Activated CD8-positive, alpha-beta memory T cell treated with anti-CD3 and anti-CD28 coated beads, Interleukin-2, amount 50 U/mL, for 24 hours (primary cell): ENCODE measurements around the gene POU2AF2.
"Not testable (repeated sequence)": the region's sequence is repeated elsewhere in the genome, so short reads cannot be mapped to it uniquely, and the experiment has no call there.

Experiments used
- DNase-seq: peaks from one replicate; pipeline ENCODE4 v3.0.0-alpha.2; 2020; ENCODE audit errors: extremely low read depth

POU2AF2 gene

DNA sequence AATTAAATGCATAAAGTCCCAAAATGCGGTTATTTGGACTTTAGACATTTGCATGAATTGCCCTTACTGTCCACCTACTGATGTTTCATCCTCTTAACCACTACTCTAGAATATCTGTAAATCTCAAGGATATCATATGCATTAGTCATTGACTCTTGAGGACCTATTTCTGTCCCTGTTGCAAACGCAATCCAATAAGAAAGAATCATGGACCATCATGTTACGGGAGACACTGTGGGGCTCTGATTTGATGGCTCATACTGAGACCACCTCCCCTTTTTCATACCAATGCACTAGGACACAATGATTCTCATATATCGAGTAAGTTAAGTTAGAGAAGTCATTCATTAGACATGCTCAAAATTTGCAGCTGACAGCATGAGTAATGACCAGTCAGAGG is 14.4 kb downstream of the POU2AF2 start:
- no peak for DNase-seq

DNA sequence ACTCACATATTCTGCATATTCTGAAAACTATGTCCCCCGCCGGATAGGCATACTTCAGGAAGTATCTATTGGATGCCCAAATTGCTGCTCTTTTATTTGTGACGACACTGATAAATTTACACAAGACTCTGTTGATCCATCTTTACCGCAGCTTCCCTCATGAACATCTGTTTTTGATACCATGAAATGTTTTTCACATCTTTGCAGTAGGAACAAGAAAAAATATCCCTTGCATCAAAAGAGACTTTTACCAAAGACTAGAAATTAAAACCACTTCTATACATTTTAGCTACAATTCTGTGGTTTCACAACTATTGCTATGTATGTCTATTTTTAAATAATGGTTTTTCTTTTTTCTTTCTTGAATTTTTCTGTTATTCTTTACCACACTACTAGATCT is 15.3 kb downstream of the POU2AF2 start:
- no peak for DNase-seq

DNA sequence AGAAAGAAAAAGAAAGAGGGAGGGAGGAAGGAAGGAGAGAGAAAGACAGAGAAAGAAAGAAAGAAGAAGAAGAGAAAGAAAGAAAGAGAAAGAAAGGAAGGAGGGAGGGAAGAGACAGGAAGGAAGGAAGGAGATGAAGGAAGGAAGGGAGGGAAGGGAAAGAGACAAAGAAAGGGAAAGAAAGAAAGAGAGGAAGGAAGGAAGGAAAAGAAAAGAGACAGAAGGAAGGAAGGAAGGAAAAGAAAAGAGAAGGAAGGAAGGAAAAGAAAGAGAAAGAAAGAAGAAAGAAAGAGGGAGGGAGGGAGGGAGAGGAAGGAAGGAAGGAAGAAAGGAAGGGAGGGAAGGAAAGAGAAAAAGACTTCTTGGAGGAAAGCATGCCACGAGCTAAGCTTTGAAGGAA is 19.1 kb downstream of the POU2AF2 start:
- DNase-seq, result no peak

DNA sequence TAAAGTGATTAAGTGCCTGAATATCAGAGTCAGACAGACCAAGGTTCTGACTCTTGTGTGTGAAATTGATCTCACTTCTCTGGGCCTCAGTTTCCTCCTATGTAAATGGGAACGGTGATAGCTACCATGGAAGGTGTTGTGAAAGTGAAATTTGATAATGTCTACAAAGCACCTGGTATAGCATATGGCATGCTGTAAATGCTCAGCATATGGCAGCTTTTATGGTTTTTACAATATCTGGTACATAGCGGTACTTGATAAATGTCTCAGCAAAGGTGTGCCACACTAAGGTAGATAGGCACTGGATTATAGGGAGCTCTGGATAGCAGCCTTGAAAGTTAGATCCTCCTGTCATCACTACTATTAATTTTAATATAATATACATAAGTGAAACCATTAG is 19.9 kb downstream of the POU2AF2 start:
- no peak for DNase-seq

DNA sequence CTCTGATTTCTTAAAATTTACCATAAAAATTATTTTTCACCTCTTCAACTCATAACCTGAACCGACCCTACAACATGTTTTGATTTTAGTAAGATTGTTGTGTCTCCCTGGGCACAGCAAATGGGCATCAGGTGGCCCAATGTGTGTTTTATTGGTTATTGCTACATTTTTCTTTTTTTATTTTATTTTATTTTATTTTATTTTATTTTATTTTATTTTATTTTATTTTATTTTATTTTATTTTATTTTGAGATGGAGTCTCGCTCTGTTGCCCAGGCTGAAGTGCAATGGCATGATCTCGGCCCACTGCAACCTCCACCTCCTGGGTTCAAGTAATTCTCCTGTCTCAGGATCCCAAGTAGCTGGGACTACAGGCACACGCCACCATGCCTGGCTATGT is 22.8 kb downstream of the POU2AF2 start:
- DNase-seq, result not testable (repeated sequence)

DNA sequence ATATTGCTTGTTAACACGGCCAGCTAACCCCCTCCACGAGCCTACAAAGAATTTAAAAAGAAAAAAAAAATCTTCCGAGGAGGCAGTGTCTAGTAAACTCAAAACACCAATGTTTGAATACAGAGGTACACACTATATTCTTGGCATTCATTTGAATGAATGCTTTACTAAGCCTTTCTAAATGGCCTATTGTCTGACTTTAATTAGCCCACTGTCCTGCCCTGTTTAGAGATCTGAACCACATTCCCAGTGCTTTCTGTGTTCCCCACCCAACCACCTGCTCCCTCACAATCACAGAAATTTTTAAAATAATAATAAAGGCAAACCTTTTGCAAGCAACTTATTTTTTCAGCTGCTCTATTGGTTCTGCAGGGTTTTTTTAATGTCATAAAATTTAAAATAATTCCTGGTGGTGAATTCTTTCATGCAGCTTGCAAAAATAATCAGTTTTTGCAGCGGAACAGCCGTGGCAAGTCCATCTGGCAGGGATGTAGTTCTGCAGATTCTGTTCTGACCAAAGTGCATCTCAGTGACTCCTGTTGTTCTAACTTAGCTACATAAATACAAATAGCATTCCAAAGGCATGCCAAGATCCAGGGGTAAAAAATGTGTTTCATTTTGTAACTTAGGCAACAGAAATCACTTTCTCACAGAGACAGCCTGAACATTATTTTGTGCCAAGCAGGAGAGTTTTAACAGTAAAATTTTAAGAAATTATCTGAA is 23.8 kb downstream of the POU2AF2 start:
- no peak for DNase-seq

DNA sequence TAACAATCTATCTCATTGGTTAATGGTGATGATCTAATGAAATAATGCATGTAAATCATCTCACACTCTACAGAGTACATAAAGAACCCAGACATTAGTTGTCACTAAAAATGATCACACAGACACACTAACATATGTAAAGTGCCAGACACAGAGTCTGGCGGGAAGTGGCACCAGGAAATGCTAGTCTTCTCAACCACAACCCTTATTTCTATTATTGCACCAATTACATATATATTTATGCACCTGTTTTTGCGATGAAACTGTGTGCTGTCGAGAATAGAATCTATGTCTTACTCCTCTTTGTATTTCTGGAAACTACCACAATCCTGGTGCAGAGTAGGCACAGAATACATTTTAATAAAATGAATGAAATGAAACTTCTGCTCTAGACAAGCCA is 26.9 kb downstream of the POU2AF2 start:
- no peak for DNase-seq

DNA sequence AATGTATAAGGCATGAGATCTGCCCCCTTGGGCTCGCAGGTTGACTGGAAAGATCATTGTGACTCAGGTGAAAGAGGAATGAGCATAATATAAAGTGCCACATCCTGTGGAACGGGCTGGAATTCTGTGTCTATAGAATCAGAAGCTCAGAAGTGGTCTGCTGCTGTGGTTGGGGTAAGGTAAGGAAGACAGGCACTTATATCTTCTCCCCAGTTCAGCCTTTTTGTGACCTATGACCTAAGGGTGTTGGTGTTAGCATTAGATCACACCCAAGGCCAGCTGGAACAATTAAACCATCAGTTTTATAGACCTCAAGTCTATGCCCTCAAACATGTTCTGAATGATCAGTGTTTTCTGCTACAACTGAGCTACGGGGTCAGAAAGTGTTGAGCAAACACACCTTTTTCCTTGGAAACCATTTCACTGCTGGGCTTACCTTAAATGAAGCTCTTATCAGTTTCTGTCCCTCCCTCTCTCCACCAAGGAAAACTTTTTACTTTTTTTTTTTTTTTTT is 37.1 kb downstream of the POU2AF2 start:
- no peak for DNase-seq

DNA sequence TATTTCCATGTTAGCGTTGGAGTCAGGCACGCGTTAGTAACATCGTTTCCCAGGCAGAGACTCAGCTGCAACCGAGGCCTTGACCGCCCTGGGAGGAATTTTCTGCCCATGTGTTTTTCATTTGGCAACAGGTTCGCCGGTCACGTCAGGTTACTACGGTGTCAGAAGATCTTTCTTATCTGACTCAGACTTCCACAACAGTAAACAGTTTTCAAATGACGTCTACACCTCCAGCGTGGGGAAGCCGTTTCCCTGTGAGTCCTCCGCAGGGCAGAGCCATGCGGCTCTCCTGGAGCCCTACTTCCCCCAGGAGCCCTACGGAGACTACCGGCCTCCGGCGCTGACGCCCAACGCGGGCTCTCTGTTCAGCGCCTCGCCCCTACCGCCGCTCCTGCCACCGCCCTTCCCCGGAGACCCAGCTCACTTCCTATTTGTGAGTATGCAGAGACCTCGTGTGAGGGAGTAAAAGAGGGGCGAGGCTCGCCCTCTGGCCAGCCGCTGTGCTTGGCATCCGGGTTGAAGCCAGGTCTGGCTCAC is 38.5 kb downstream of the POU2AF2 start:
- DNase-seq, result no peak

DNA sequence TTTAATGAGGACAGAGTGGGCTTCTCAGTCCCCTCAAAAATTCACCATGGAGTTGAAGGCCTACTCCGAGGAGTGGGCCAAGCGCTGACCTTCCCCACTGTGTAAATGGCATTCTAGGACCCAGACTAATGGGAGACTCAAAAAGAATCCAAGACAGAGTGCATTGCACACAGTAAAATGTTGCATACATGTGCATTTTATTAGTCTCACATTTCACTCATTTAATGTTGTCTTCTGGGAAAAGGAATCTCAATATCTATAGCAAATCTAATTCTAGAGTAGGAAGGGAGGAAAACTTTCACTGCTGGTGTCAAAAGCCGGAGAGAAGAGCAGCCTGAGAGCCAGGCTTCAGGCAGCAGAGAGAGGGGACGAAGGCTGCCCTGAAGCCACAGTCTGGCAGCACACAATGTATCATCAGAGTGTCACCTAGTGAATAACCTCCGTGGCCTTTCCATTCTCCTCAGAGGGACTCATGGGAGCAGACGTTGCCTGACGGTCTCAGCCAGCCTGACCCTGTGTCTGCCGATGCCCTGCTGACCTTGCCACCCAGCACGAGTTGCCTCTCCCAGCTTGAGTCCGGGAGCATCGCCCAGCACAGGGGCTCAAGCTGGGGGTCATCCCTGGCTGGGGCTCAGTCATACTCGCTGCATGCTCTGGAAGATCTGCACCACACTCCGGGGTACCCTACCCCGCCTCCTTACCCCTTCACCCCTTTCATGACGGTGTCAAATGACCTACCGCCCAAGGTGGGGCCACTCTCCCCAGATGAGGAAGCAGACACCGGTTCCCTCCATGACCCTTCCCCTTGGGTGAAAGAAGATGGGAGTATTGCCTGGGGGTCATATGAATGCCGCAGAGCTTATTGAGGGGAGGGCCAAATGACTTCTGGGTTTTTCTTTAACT is 39.9 kb downstream of the POU2AF2 start:
- no peak for DNase-seq

DNA sequence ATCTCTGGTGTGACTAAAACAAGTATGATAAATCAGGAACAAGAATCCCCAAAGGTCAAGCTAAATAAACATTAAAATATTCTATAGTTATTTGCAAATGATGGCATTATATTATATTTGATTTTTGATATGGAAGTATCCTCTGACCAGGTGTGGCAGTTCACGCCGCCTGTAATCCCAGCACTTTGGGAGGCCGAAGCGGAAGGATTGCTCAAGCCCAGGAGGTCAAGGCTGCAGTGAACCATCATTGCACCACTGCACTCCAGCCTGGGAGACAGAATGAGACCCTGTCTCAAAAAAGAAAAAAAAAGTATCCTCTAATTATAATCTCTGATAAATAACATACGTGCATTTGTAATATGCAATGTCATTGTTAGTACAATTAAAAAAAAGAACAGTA is 46.2 kb downstream of the POU2AF2 start:
- no peak for DNase-seq

DNA sequence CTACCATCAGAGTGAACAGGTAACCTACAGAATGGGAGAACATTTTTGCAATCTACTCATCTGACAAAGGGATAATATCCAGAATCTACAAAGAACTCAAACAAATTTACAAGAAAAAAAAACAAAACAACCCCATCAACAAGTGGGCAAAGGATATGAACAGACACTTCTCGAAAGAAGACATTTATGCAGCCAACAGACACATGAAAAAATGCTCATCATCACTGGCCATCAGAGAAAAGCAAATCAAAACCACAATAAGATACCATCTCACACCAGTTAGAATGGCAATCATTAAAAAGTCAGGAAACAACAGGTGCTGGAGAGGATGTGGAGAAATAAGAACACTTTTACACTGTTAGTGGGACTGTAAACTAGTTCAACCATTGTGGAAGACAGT is 46.9 kb downstream of the POU2AF2 start:
- DNase-seq, result not testable (repeated sequence)

DNA sequence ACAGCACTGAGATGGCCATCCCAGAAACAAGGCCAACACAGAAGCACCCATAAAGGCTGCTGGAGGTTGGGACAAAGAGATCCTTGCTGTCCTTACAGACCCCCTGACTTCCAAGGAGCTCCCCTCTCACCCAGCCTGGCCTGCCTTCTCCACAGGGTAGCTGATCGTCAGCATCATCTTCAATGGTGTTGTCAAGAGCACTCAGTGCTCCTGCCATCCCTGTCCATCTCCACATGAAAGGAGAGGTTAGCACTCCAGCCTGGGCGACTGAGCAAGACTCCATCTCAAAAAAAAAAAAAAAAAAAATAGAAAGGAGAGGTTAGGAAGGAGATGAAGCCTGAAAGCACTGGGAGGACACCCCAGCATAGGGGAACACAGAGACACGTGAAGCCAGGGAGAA is 50.7 kb downstream of the POU2AF2 start:
- no peak for DNase-seq

DNA sequence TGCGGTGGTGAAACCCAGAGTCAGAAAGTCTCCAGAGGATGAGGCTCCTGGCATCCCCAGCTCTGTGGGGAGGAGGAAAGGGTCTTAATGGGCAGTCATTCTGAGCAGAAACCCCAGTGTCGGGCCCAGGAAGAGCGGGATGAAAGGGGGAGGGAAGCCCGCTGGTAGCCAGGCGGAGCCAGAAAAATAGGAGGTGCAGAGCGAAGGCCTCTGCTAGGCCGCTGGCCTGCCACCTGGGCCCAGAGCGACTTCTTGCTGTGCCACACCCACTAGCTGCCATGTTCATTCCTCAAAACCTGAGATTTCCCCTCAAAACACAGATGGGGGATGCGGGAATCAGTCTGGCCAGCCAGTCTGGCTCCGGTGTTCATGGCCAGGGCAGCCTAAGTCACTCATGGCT is 52.2 kb downstream of the POU2AF2 start:
- DNase-seq, result no peak

DNA sequence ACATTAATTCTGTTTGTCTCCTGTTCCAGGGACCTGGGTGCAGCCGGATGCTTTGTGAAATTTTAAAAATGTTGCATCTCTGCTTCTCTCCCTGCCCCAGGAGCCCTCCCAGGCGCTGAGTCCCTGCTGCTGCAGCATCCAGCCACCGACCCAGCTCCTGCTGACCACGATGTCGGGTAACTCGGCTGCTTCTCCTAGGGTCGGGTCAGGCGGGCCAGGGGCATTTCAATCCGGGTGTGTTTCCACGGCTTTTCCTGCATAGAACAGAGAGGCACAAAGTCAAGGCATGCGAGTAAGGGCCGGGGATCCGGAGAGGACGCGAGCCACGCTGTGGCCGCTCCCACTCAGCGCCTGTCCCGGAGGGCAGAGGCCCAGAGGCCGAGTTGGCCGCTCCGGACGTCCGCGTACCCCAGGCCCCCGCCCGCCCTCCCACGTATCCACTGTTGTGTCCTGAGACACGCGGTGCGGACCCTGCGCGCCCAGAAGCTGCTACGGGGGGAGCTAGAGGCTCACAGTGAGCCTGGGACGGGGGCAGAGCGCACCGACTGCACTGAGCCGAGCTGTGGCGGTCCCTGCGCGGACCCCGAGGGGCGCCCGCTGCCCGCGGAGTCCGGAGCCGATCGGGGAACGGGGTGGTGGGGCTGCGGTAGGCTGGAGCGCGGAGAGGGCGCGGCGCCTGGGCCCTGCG is 53.0 kb downstream of the POU2AF2 start, which contains the start of gene POU2AF3:
Gene POU2AF3, plus strand, starts transcription at position 134 of the 688 bp plus-strand sequence. Its CDS starts 36 bp downstream, at position 170.
- DNase-seq, result no peak

DNA sequence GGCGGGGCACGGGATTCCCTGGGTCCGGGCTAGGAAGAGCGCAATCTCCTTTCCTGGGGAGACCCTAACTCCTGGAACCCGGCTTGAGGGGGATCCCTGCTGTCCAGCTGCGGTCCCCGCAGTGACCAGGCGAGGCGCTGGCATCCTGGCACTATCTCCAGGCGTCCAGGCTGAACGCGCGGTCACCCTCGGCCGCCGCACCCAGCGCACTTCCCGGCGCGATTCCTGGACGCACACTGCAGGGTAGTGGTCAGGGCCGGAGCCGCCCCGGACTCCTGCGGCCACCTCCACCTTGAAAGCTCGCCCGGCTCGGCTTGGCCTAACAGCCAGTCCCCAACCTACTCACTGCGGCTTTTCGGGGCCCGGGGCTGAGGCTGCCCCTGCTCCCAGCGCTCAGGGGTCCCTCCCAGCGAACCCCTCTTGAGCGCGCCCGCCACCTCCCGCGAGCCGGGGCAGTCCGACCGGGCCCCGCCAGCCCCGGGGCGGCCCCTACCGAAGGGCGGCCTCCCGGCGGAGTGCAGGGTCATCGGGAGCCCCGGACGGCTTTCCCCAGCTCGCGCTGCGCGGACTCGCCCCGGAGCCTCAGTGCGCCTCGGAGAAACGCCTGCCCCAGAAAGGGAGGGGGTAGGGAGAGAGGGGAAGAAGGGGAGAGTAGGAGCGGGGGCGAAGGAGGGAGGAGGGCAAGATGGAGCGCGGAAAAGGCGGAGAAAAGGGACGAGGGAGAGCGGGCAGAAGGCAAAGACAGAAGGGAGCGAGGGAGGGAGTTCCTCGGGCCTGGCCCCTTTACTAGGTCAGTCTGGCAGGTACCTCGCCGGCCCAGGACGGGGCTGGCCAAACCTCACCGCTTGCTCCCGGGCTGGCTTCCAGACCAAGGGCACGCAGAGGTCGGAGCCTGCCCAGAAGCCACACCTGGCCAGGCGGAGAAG is 53.8 kb downstream of the POU2AF2 start:
- no peak for DNase-seq

DNA sequence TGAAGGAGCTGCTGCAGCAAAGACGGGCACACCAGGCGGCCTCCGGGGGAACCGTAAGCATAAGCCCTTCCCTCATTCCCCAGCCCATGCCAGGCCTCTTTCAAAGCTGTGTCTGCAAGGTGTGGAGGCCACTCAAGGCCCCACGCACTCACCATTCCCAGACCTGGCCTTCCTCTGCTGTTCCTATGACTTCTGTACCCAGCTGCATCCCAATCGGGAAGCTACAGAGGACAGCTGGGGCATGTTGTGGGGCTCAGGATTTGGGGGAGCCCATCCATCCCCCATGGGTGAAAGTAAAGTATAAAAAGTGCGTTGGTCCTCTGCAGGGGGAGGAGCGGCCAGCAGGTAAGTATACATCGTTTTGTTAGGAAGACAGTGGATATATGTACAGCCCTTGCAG is 55.0 kb downstream of the POU2AF2 start:
- no peak for DNase-seq

DNA sequence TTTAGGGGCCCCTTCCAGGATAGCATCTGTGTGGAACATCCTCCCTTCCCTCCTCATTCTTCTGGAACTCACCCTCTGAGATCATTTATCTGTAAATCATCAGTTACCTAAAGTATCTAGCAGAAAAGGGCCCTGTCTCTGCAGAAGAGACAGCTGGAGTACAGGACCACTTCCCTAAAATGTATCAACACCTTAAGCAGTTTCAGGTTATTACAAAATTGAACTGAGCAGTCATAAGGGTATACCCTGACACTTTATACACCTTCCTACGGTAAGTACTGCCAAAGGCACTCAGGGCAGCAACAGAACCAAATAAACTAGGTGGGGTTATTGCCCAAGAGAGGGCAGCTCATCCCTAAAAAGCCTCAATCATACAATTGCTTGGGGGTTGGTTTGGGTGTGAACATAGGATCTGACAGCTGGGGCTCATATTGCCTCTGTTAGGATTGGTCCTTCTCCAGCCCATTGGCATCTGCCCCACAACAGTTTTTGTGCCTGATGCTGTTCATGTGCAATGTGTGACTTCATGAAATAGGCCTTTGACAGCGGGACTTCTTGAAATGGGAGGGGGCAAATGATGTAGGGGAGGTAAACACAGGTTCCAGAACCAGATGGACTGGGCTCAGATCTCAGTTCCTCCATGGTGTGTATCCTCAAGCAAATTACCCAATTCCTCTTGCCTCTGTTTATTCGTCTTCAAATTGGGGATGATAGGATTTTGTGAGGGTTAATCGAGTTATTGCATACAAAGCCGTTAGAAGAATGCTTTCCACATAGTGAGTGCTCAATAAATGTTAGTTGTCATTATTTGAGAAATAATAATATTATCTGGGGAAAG is 55.7 kb downstream of the POU2AF2 start:
- DNase-seq, result no peak

DNA sequence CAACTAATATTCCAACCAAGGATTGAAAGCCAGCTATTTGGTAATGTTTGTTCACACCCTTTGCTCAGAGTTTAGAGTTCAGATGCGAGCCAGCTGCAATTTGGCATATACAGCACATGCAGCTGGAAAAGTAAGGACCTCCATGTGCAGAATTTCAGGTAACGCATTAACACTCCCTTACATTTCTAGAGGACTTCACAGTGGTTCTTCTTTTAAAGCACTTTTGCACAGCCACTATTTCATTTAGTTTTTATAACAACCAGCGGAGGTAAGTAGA is 56.3 kb downstream of the POU2AF2 start:
- no peak for DNase-seq

DNA sequence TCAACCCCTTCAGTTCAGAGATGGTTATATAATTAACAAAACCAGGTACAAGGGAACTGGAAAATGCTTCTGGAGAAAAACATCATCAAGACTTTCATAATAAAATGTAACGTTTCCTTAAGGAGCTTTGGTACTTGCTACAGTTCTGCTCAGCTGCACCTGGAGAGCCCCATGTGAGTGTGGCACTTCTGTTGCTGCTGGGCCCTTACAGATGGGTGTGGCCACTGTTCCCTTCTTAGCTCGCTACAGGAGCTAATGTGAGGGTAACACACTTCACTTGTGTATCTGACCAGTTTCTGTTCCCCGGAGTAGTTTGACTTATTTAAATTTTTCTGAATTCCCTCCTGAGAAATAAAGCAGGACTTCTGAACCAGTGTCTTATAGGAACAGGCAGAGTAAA is 56.8 kb downstream of the POU2AF2 start:
- DNase-seq, result no peak
